Spleen (tissue), 7 donors: ENCODE measurements around the gene SLCO2B1.

ENCODE experiments used
- POLR2A ChIP-seq, 3 donors: fragments of 450-650 bp; IDR thresholded peaks; one replicate each; pipeline ENCODE4 v1.5.1; 2017; ENCODE audit warnings: antibody characterized with exemption in 3 of 3, mild to moderate bottlenecking in 1 of 3
- POLR2AphosphoS5 ChIP-seq, 3 donors: sonication (generic); formaldehyde crosslinking; IDR thresholded peaks; one replicate each; pipeline ENCODE4 v1.5.1; 2017; ENCODE audit warnings: antibody characterized with exemption in 3 of 3
- TF ChIP-seq, protein P1 (sequence below), 11 experiments: fragments of 200-600 bp in 7 of 11; fragments of 450-650 bp in 4 of 11; sonication (generic) in 4 of 11; IDR thresholded peaks in 8 of 11; conservative IDR thresholded peaks in 3 of 11; 1 replicate in 7 of 11; 2 replicates in 4 of 11; pipeline versions ENCODE4 v1.4.0 to v1.8.0; 2016 to 2021; ENCODE audit warnings: antibody characterized with exemption in 11 of 11, inconsistent platforms in 4 of 11, mild to moderate bottlenecking in 1 of 11
- donor health status: DM: no; HTN: no; CAD: no; lungs with moderate emphysema.
- donor health status: DM: no; HTN: no; CAD: no.
- donor health status: DM: no; HTN: no; CAD: no.

DNA sequence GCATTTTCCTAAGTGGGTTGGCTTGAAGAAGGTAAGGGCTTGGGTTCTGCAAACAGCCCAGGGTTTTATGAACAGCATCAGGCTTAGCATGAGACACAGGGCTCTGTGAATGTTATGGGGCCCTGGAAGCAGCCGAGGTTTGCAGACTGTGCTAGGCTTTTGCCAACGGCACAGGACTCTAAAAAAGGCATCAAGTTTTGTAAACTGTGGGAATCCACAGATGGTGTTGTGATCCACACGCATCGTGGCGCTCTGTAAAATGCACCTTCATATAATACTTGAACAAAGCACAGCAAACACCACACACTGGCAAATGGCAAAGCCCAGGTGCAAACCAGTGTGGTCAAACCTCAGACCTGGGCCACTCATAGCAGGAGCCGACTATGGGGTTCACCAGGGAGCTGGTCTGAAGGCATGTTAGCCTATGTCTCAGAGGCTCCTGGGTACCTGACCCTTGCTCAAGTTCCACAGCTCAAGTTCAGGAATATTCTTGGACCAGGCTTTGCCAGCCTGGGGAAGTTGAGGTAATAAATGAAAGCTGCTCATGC is 2.4 kb upstream of the SLCO2B1 start:
- TF ChIP-seq POLR2AphosphoS5 (IDR thresholded peaks at IDR 0.05) (no peak), POLR2A (IDR thresholded peaks at IDR 0.05) (no peak)
- TF ChIP-seq, protein P1, sequence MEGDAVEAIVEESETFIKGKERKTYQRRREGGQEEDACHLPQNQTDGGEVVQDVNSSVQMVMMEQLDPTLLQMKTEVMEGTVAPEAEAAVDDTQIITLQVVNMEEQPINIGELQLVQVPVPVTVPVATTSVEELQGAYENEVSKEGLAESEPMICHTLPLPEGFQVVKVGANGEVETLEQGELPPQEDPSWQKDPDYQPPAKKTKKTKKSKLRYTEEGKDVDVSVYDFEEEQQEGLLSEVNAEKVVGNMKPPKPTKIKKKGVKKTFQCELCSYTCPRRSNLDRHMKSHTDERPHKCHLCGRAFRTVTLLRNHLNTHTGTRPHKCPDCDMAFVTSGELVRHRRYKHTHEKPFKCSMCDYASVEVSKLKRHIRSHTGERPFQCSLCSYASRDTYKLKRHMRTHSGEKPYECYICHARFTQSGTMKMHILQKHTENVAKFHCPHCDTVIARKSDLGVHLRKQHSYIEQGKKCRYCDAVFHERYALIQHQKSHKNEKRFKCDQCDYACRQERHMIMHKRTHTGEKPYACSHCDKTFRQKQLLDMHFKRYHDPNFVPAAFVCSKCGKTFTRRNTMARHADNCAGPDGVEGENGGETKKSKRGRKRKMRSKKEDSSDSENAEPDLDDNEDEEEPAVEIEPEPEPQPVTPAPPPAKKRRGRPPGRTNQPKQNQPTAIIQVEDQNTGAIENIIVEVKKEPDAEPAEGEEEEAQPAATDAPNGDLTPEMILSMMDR (IDR thresholded peaks at IDR 0.05 in 8 of 11, conservative IDR thresholded peaks at IDR 0.05 in 3 of 11) = no peak
